DND-41 (cell line): ENCODE results near the gene RIT1.

Experiments
- EZH2 ChIP-seq: IDR thresholded peaks from 3 replicates; pipeline ENCODE4 v1.6.1; 2012; ENCODE audit warnings: borderline replicate concordance, low read depth, mild to moderate bottlenecking, moderate library complexity, low read length, inconsistent platforms; ENCODE audit not compliant: severe bottlenecking
- TF ChIP-seq, protein P1 (sequence below): IDR thresholded peaks from 2 replicates; pipeline ENCODE4 v1.5.1; 2012; ENCODE audit warnings: borderline replicate concordance, low read length, moderate library complexity, mild to moderate bottlenecking; ENCODE audit not compliant: poor library complexity, severe bottlenecking; ENCODE audit errors: extremely low read depth

DNA sequence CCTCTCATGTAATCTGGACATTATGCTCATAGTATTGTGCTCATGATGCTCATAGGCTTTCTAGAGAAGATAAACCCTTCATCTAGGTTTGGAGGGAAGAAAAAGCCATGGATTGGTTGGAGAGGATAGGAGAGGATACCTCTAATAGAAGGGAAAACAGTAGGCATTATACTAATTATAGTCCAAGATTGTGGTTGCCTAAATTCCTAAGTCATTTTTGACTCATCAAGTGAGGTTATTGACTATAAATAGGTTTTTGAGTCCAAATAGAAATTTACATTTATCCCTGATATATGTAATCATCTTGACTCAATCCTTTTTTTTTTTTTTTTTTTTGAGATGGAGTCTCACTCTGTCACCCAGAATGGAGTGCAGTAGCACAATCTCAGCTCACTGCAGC is 46.8 kb downstream of the RIT1 start:
- TF ChIP-seq, protein P1, sequence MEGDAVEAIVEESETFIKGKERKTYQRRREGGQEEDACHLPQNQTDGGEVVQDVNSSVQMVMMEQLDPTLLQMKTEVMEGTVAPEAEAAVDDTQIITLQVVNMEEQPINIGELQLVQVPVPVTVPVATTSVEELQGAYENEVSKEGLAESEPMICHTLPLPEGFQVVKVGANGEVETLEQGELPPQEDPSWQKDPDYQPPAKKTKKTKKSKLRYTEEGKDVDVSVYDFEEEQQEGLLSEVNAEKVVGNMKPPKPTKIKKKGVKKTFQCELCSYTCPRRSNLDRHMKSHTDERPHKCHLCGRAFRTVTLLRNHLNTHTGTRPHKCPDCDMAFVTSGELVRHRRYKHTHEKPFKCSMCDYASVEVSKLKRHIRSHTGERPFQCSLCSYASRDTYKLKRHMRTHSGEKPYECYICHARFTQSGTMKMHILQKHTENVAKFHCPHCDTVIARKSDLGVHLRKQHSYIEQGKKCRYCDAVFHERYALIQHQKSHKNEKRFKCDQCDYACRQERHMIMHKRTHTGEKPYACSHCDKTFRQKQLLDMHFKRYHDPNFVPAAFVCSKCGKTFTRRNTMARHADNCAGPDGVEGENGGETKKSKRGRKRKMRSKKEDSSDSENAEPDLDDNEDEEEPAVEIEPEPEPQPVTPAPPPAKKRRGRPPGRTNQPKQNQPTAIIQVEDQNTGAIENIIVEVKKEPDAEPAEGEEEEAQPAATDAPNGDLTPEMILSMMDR: no peak
- TF ChIP-seq EZH2: no peak
